NB4 (cell line): ENCODE results near the gene LAMB3.

Source experiments
- DNase-seq: peaks from one replicate; pipeline ENCODE4 v3.0.0; 2010; ENCODE audit warnings: low read depth
- H3K4me3 ChIP-seq: one replicate; pipeline ENCODE4 v1.5.1; 2011; ENCODE audit warnings: mild to moderate bottlenecking, low read depth, low read length, moderate library complexity
- CTCF ChIP-seq: IDR thresholded peaks from one replicate; pipeline ENCODE4 v1.5.1; 2012; ENCODE audit warnings: low read depth, low read length
- MAX ChIP-seq: IDR thresholded peaks from 2 replicates; pipeline ENCODE4 v1.6.1; 2011; ENCODE audit warnings: low read depth, low read length
- MYC ChIP-seq: IDR thresholded peaks from 2 replicates; pipeline ENCODE4 v1.6.1; 2011; ENCODE audit warnings: low read depth, low read length
- POLR2A ChIP-seq: IDR thresholded peaks from 2 replicates; pipeline ENCODE4 v1.6.1; 2011; ENCODE audit warnings: mild to moderate bottlenecking; ENCODE audit not compliant: insufficient read length; ENCODE audit errors: extremely low read depth

The LAMB3 gene

GRCh38 chr1:209645574-209646452, 6.4 kb downstream of the LAMB3 start:
- DNase-seq = no peak
- no peak overlapping the region for H3K4me3 ChIP-seq
- TF ChIP-seq MYC (no peak), MAX (no peak), POLR2A (no peak), CTCF (no peak)

- no peak for DNase-seq
- TF ChIP-seq MYC (no peak), MAX (no peak), CTCF (no peak), POLR2A (no peak)
- no peak overlapping the region for H3K4me3 ChIP-seq
Observed at GRCh38 chr1:209643285-209644020, 8.8 kb downstream of the LAMB3 start.

- no peak overlapping the region for H3K4me3 ChIP-seq
- no peak for DNase-seq
- TF ChIP-seq MAX (no peak), MYC (no peak), CTCF (no peak), POLR2A (no peak)
Observed at GRCh38 chr1:209642816-209643215, 9.4 kb downstream of the LAMB3 start.

- TF ChIP-seq CTCF = no peak
- no peak for TF ChIP-seq MYC
- no peak for TF ChIP-seq POLR2A
- no peak for TF ChIP-seq MAX
- DNase-seq = no peak
- H3K4me3 ChIP-seq = no peak overlapping the region
Observed at GRCh38 chr1:209641832-209642172, 10.4 kb downstream of the LAMB3 start.

GRCh38 chr1:209635850-209636249, 16.4 kb downstream of the LAMB3 start:
- TF ChIP-seq POLR2A = no peak
- no peak for TF ChIP-seq MAX
- TF ChIP-seq MYC = no peak
- no peak for TF ChIP-seq CTCF
- no peak for DNase-seq
- no peak overlapping the region for H3K4me3 ChIP-seq
